PFSK-1 (cell line): ENCODE measurements around the gene GLDN.

ENCODE experiments used
- FOXP2 ChIP-seq: optimal IDR thresholded peaks from 2 replicates; pipeline ENCODE3; 2011; ENCODE audit warnings: borderline replicate concordance, control low read depth, inconsistent platforms; ENCODE audit not compliant: insufficient read depth; ENCODE audit errors: extremely low read length, extremely low read depth
- POLR2AphosphoS5 ChIP-seq: IDR thresholded peaks from 2 replicates; pipeline ENCODE4 v1.6.1; 2012; ENCODE audit warnings: low read depth, mild to moderate bottlenecking, control low read depth, low read length, moderate library complexity
- REST ChIP-seq, 2 experiments: IDR thresholded peaks; 2 replicates each; pipeline versions ENCODE4 v1.6.1 to v1.8.0; 2011 to 2012; ENCODE audit warnings: low read depth in 2 of 2, low read length in 2 of 2, control low read depth in 1 of 2, inconsistent platforms in 1 of 2, mild to moderate bottlenecking in 1 of 2, moderate library complexity in 1 of 2; ENCODE audit not compliant: insufficient read depth in 1 of 2
- SIN3A ChIP-seq: IDR thresholded peaks from 2 replicates; pipeline ENCODE4 v1.6.1; 2012; ENCODE audit warnings: mild to moderate bottlenecking, low read length, moderate library complexity, borderline replicate concordance; ENCODE audit not compliant: insufficient read depth
- TAF1 ChIP-seq: IDR thresholded peaks from 2 replicates; pipeline ENCODE4 v1.6.1; 2012; ENCODE audit warnings: low read length, control low read depth, borderline replicate concordance; ENCODE audit not compliant: insufficient read depth

Gene GLDN

GRCh38 chr15:51386960-51387698 is 45.7 kb downstream of the GLDN start:
- TF ChIP-seq FOXP2 = no peak
- TF ChIP-seq POLR2AphosphoS5 = no peak
- no peak for TF ChIP-seq SIN3A
- no peak for TF ChIP-seq TAF1
- TF ChIP-seq REST (IDR thresholded peaks at IDR 0.05; ENCODE audit: insufficient read depth in 1 of 2, low read depth in 2 of 2, low read length in 2 of 2) = no peak

DNA sequence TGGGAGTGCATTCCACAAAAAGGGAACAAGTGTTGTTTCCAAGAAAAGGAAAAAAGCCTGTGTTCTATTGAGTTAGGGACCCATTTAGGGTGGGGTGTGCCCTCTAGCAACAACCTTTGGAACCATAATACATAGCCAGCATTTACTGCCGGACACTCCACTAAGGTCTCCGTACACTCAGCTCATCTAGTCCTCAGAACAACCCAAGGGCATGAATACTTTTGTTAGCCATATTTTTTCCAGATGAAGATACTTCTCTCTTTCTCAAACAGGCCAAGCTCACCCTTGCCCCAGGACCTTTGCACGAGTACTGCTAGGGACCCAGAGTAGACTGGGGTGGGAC is 46.2 kb downstream of the GLDN start:
- no peak for TF ChIP-seq REST (IDR thresholded peaks at IDR 0.05; ENCODE audit: insufficient read depth in 1 of 2, low read depth in 2 of 2, low read length in 2 of 2)
- TF ChIP-seq FOXP2 = no peak
- no peak for TF ChIP-seq SIN3A
- no peak for TF ChIP-seq TAF1
- TF ChIP-seq POLR2AphosphoS5 = no peak

- TF ChIP-seq SIN3A = no peak
- no peak for TF ChIP-seq FOXP2
- no peak for TF ChIP-seq POLR2AphosphoS5
- TF ChIP-seq REST (IDR thresholded peaks at IDR 0.05; ENCODE audit: insufficient read depth in 1 of 2, low read depth in 2 of 2, low read length in 2 of 2) = no peak
- no peak for TF ChIP-seq TAF1
Measured at GRCh38 chr15:51388726-51389125, 47.3 kb downstream of the GLDN start.

DNA sequence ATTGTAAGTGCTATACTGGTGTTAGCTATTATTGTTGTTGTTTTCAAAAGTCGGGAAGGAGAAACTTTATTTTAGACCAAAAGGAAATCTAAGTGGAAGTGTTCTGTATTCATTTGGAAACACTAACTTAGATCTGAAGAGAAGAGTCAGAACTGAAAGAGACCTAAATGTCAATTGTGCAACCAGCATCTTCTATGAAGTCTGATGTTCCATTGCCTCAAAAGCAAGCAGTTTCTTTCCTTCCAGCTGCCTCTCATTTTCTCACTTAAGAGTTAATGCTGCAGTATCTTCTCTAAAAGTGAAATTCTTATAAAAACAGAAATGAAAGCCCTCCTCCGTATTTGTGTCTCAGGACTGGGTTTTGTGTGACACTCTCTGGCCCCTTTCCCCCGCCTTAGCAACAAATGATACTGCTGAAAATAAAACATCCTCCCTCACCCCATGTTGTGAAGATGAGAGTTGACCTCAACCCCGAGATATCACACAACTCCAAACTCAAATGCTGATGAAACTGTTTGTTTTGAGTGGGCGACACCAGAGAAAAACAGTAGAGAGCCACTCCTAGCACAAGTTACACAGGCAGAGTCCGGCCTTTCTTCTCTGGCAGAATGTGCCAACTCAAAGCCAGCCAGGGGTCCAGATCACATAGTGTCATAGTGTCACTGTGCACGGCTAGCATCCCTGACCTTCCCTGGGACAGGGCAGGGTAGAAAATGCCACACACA is 48.9 kb downstream of the GLDN start:
- TF ChIP-seq SIN3A (no peak), REST (IDR thresholded peaks at IDR 0.05; ENCODE audit: insufficient read depth in 1 of 2, low read depth in 2 of 2, low read length in 2 of 2) (no peak), POLR2AphosphoS5 (no peak), FOXP2 (no peak), TAF1 (no peak)
